ENCODE measurements around the gene BTNL3.

DNA sequence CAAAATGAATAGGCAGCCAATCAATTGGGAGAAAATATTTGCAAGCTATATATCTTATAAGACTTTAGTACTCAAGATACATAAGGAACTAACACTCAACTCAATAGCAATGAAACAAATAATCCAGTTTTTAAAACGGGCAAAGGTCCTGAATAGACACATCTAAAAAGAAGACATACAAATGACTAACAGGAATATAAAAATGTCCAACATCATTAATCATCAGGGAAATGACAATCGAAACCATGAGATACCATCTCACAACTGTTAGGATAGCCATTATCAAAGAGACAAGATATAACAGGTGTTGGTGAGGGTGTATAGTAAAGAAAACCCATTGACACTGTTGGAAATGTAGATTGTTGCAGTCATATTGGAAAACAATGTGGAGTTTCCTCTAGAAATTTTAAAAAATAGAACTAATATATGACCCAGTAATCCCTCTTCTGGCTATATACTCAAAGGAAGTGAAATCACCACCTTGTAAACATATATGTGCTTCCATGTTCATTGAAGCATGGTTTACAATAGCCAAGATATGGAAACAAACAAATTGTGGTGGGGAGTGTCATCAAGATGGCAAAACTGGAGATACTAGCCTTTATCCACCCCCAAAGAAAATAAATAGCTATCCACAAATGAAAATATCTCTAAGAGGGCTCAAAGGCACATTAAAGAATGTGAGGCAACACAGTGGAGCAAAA, 13.9 kb upstream of the BTNL3 start:
- TF ChIP-seq, protein P1, sequence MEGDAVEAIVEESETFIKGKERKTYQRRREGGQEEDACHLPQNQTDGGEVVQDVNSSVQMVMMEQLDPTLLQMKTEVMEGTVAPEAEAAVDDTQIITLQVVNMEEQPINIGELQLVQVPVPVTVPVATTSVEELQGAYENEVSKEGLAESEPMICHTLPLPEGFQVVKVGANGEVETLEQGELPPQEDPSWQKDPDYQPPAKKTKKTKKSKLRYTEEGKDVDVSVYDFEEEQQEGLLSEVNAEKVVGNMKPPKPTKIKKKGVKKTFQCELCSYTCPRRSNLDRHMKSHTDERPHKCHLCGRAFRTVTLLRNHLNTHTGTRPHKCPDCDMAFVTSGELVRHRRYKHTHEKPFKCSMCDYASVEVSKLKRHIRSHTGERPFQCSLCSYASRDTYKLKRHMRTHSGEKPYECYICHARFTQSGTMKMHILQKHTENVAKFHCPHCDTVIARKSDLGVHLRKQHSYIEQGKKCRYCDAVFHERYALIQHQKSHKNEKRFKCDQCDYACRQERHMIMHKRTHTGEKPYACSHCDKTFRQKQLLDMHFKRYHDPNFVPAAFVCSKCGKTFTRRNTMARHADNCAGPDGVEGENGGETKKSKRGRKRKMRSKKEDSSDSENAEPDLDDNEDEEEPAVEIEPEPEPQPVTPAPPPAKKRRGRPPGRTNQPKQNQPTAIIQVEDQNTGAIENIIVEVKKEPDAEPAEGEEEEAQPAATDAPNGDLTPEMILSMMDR (IDR thresholded peaks at IDR 0.05; ENCODE audit: low read depth, low read length, poor library complexity, severe bottlenecking) = no peak
- TF ChIP-seq EZH2phosphoT487 (IDR thresholded peaks at IDR 0.05; ENCODE audit: borderline replicate concordance, low read length) = no peak

Measured in DOHH2 (cell line).